Activated naive CD8-positive, alpha-beta T cell treated with anti-CD3 and anti-CD28 coated beads, Interleukin-2, amount 10 ng/mL, durations not matched to agents 7 days and 5 days (primary cell): Measurements from ENCODE around the gene ANKRD10. TPM values are rescaled to one million over a fixed set of nuclear protein-coding genes. Genes with fewer than 3 reads are reported as not detected.
A peak's percentile ranks its signal among the peaks of the same experiment; 100 is the strongest.

Source experiments
- ATAC-seq: fragments of 150-1000 bp; cut with Tn5 transposase; one replicate; pipeline ENCODE4 v1.10.0; 2021; ENCODE audit warnings: low read depth, moderate library complexity
- POLR2A ChIA-PET: fragments of 350-600 bp; sonication (Branson Sonifier 250); formaldehyde crosslinking; loops from one replicate; lab custom pipeline; 2021; ENCODE audit warnings: antibody characterized with exemption; lab: Charles Lee
- DNase-seq: peaks from one replicate; pipeline ENCODE4 v3.0.0; 2021
- H3K27ac Mint-ChIP-seq: one replicate; pipeline ENCODE4 v1.8.0; 2022; ENCODE audit warnings: mild to moderate bottlenecking, mixed read lengths
- H3K27me3 Mint-ChIP-seq: one replicate; pipeline ENCODE4 v1.8.0; 2022; ENCODE audit warnings: mild to moderate bottlenecking, moderate library complexity, mixed read lengths
- H3K36me3 Mint-ChIP-seq: one replicate; pipeline ENCODE4 v1.8.0; 2021; ENCODE audit warnings: mild to moderate bottlenecking, mixed read lengths
- H3K4me1 Mint-ChIP-seq: one replicate; pipeline ENCODE4 v1.8.0; 2021; ENCODE audit warnings: mixed read lengths
- H3K4me3 Mint-ChIP-seq: one replicate; pipeline ENCODE4 v1.8.0; 2022; ENCODE audit warnings: mild to moderate bottlenecking, moderate library complexity, mixed read lengths
- H3K9me3 Mint-ChIP-seq: one replicate; pipeline ENCODE4 v1.8.0; 2021; ENCODE audit warnings: mixed read lengths
- total RNA-seq, 2 experiments: library from RNA; stranded (reverse); gene quantifications; one replicate each; pipeline ENCODE4 v1.2.3, GENCODE V29; 2021

The ANKRD10 gene
- total RNA-seq, 2 experiments from 2014 or later, result 117 to 119 TPM

DNA sequence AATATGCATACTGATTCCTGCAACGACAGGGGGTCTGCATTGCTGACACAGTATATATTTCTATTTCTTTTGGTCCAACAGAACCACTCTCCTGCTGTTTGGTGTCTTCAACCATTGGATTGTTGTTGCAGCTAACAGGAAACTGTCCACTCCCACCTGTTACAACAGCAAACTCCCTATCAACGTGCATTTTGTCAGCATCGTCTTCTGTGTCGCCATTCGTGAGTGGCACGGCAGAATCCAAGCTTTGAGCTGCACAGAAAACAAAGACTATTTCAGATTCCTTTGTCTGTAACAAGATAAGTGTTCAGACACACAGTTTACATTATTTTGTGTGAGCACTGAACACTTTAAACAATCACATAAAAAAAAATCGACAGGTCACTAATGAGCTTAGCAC is 31.3 kb downstream of the ANKRD10 start:
- Mint-ChIP-seq H3K4me1 (peaks cover 13% of the 10 kb centered on the region), H3K9me3 (no peaks in the 10 kb centered on the region), H3K36me3 (no peaks in the 10 kb centered on the region), H3K27me3 (no peaks in the 10 kb centered on the region), H3K27ac (no peak overlapping the region), H3K4me3 (no peak overlapping the region)
- DNase-seq (no peak), ATAC-seq (no peak)
- POLR2A ChIA-PET, result no interaction called here

DNA sequence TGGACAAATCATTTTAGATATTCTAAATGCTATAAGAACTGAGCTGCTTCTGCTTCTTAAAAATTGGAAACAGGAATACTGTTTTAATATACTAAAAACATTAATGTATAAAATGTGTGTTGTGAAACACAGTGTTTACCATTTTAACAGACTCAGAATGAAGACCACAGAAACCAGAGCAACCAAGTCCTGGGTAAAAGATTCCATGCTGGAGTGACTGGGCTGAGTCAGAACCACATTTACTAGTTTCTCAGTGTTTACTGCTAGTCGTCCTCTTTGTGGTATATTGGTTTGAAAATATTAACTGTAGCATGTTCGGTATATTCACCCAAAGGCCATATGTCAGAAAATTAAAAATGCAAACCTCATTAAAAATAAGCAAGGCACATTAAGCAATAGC is 31.9 kb downstream of the ANKRD10 start:
- H3K4me3 Mint-ChIP-seq, result no peak overlapping the region
- peaks cover 13% of the 10 kb centered on the region for H3K4me1 Mint-ChIP-seq
- no peaks in the 10 kb centered on the region for H3K36me3 Mint-ChIP-seq
- ATAC-seq, result no peak
- no peak overlapping the region for H3K27ac Mint-ChIP-seq
- no peak for DNase-seq
- POLR2A ChIA-PET, result no interaction called here
- no peaks in the 10 kb centered on the region for H3K9me3 Mint-ChIP-seq
- no peaks in the 10 kb centered on the region for H3K27me3 Mint-ChIP-seq

DNA sequence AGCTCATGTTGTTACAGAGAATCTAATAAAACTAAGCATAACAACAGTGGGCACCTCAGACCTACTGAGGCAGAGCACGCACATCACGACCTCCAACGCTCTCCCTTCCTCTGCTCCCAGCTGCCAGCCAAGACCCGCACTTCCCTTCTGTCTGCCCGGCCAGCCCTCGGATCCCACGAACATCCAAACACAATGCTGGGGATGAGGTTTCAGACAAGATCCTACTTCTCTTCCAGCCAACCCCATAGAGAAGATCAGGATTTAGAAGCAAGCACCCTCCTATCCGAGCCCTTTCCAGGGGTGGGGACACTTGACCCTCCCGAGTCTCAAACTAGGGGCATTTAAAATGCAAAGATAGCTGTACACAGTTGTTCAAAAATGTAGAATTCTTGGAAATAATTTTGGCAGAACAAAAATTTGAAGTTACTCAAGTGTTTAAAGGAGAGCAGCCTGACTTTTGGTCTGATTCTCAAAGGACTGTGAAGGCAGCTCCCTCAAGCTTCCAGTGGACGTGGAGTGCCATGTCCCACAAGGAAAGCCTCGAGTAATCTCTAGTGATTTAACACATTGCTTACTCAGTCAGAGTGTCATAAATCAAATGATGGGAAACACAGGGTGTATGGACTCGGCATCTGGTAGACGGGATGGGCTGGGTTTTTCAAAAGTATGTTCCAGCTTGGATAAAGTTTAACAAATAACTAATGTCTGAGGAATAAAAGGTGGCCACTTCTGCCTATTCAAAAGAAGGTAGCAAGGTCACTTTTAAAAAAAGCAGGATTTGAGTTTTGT is 32.8 kb downstream of the ANKRD10 start:
- no peak for ATAC-seq
- Mint-ChIP-seq H3K36me3 (no peaks in the 10 kb centered on the region), H3K4me1 (peaks cover 13% of the 10 kb centered on the region), H3K27ac (no peak overlapping the region), H3K9me3 (no peaks in the 10 kb centered on the region), H3K4me3 (no peak overlapping the region), H3K27me3 (no peaks in the 10 kb centered on the region)
- no peak for DNase-seq
- POLR2A ChIA-PET, result no interaction called here

DNA sequence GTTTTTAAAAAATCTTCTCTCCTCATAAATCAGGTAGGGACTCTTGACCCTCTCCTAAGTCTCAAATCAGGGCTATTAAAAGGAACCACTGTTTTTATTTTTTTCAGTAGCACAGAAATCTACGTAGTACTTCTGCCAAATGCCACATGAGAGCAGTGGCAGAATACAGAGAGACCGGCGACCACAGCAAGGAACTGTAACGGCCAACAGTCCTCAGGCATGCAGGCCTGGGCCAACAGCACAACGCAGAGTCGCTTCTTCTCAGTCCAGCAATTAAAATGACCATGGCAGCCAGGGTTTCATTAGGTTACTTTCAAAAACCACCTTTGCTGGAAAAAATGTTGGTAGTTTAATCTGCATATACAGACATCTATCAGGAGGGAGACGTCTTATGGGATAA is 34.2 kb downstream of the ANKRD10 start:
- ATAC-seq, result no peak
- H3K9me3 Mint-ChIP-seq, result no peaks in the 10 kb centered on the region
- H3K36me3 Mint-ChIP-seq, result no peaks in the 10 kb centered on the region
- POLR2A ChIA-PET, result no interaction called here
- no peak overlapping the region for H3K27ac Mint-ChIP-seq
- no peak overlapping the region for H3K4me3 Mint-ChIP-seq
- no peaks in the 10 kb centered on the region for H3K27me3 Mint-ChIP-seq
- DNase-seq, result no peak
- peaks cover 11% of the 10 kb centered on the region for H3K4me1 Mint-ChIP-seq

DNA sequence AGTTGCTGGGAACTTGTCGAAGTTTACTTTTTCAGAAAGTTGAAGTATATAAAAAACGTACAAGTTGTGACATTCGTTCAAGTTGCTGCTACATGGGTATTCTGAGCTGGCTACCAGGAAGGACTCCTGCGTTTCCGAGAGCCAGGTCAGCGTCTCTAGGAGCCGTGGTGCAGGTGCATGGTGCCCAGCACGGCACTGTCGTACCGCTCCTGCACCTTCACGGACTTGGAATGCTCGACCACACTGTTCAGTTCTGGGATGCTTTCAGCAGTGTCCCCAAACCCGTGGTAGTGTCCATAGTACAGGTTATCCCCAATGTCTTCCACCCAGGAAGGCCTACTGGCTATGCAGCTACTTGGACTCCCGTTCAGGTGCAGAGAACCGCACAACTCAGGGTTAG is 35.4 kb downstream of the ANKRD10 start:
- H3K4me3 Mint-ChIP-seq, result no peak overlapping the region
- no peak for ATAC-seq
- DNase-seq, result no peak
- H3K9me3 Mint-ChIP-seq, result no peaks in the 10 kb centered on the region
- no peak overlapping the region for H3K27ac Mint-ChIP-seq
- H3K27me3 Mint-ChIP-seq, result peaks cover 5% of the 10 kb centered on the region
- POLR2A ChIA-PET, result no interaction called here
- H3K36me3 Mint-ChIP-seq, result no peaks in the 10 kb centered on the region
- H3K4me1 Mint-ChIP-seq, result peaks cover 11% of the 10 kb centered on the region

DNA sequence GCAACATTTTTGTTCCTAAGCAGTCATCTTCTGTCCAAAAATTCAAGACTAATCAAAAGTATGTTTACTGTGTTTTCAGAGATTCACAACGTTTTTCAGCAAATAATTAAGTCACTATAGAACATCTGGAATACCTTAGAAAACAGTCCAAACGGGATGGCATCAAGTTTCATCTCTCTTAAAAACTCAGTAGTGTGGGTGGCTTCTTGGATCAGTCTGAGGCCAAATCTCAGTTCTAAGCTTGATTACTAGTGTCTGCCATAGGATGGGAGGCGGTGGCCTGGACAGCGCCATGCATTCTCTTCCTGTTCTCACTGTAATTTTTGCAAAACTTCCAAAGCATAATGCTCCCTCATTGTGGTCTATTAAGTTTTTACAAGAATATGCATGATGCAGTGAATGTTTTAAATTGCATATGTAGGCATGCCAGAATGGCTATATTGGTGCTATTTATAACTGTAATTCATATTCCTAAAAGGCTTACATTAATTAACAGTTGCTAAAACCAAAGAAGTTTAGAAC is 37.1 kb downstream of the ANKRD10 start:
- POLR2A ChIA-PET, result no interaction called here
- DNase-seq (no peak), ATAC-seq (no peak)
- no peaks in the 10 kb centered on the region for H3K36me3 Mint-ChIP-seq
- peaks cover 9% of the 10 kb centered on the region for H3K4me1 Mint-ChIP-seq
- H3K9me3 Mint-ChIP-seq, result no peaks in the 10 kb centered on the region
- no peak overlapping the region for H3K27ac Mint-ChIP-seq
- H3K27me3 Mint-ChIP-seq, result peaks cover 9% of the 10 kb centered on the region
- no peak overlapping the region for H3K4me3 Mint-ChIP-seq

DNA sequence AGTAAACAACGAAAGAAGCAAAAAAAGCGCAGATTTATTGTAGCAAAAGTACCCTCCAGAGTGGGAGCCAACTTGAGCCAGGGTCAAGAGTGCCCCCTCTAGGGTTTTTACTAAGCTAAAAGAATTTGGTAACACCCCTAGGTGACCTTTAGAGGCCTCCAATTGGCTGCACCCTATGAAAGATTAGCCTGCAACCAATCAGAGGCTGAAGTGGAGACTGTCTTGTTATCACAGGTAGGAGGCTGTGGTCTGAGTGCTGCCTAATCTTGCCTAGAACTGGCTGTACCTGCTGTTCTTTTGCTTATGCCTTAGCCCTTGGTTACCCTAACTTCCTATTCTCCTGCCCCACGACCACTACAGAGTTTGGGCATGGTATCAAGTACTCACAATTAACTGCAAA is 38.3 kb downstream of the ANKRD10 start:
- H3K9me3 Mint-ChIP-seq, result no peaks in the 10 kb centered on the region
- peaks cover 6% of the 10 kb centered on the region for H3K4me1 Mint-ChIP-seq
- no peaks in the 10 kb centered on the region for H3K36me3 Mint-ChIP-seq
- ATAC-seq, result no peak
- peaks cover 9% of the 10 kb centered on the region for H3K27me3 Mint-ChIP-seq
- H3K4me3 Mint-ChIP-seq, result no peak overlapping the region
- POLR2A ChIA-PET, result no interaction called here
- H3K27ac Mint-ChIP-seq, result no peak overlapping the region
- DNase-seq, result no peak

DNA sequence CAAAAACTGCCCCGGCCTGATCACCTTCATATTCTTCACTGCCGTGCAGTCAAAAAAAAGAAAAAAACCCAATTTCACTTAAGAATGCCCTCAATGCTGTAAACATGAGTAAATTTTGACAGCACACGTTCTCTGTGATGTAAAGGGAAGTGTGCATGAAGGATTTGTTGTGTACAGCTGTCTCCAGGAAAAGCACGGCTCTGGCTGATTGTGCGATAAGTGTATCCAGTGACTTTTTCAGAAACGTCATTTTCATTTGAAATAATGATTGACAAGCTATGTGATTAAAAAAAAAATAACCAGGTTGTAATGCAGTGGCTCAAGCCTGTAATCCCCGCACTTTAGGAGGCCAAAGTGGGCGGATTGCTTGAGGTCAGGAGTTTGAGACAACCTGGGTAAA is 39.6 kb downstream of the ANKRD10 start:
- Mint-ChIP-seq H3K4me3 (peak overlapping the region; percentile 86), H3K36me3 (no peaks in the 10 kb centered on the region), H3K27ac (no peak overlapping the region), H3K27me3 (peaks cover 23% of the 10 kb centered on the region), H3K4me1 (peaks cover 6% of the 10 kb centered on the region), H3K9me3 (no peaks in the 10 kb centered on the region)
- POLR2A ChIA-PET, result interaction anchor here (0.5 to 1.5 kb wide), 3 partner anchors 52 to 160 kb away, joined by 3 read pairs; no protein-coding TSS in a partner anchor
- DNase-seq (no peak), ATAC-seq (no peak)

DNA sequence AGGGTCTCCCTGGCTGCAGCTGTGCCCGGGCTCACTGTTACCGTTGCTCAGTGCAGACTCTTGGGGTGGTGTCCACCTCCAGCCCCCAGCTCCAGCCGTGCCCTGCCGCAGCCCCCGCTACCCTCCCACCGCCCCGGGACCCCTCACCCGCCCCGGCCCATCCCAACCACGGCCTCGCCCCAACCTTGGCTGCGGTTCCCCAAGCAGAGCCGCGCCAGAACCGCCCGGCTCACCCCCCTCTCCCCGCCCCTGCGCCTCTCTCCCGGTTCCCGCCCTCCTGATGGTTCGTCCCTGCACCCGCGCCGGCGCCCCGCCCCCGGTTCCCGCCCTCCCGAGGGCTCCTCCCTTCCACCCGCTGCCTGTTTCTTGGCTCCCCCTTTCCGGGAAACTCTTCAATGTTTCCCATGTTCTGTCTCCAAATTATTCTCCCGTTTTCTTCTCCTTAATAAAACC is 40.3 kb downstream of the ANKRD10 start:
- peak; percentile 70 for ATAC-seq
- DNase-seq, result peak; percentile 47
- POLR2A ChIA-PET, result interaction anchor here (1.5 kb wide), 1 partner anchor 159 kb away, joined by 3 read pairs; no protein-coding TSS in a partner anchor
- Mint-ChIP-seq H3K9me3 (no peaks in the 10 kb centered on the region), H3K4me1 (peaks cover 10% of the 10 kb centered on the region), H3K4me3 (peak overlapping the region; percentile 86), H3K36me3 (no peaks in the 10 kb centered on the region), H3K27ac (peak overlapping the region; percentile 53), H3K27me3 (peaks cover 28% of the 10 kb centered on the region)

DNA sequence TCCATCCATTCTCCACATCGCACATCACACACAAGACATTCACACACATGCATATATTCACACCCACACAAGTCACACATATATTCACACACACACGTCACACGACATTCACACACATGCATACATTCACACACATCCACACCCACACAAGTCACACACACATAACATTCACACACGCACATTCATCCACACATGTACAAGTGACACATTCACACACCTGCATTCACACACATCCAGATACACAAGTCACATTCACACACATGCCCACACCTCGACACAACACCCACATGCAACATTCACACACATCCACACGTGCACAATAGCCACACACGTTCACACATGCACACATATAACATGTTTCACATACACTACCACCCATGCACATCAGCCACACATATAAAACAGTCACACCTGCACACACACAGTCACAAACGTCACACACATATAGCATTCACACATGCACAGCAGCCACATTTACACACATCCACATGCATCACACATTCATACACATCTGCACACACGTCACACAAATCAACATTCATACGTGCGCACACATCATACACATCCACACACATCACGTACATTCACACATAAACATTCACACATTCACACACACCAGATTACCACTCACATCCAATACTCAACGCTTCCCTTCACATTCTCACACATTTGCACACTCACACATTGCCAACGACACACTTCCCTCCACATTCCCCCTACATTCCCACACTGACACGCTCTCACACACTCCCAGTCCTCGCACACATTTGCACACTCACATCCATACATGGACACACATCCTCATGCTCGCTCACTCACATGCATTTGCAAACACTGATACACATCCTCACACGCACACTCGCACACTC is 41.0 kb downstream of the ANKRD10 start:
- ATAC-seq, result no peak
- POLR2A ChIA-PET, result interaction anchor here (0.6 kb wide), 1 partner anchor 18 kb away, joined by 4 read pairs; no protein-coding TSS in a partner anchor
- H3K4me1 Mint-ChIP-seq, result peaks cover 11% of the 10 kb centered on the region
- no peaks in the 10 kb centered on the region for H3K9me3 Mint-ChIP-seq
- no peak for DNase-seq
- no peak overlapping the region for H3K4me3 Mint-ChIP-seq
- no peak overlapping the region for H3K27ac Mint-ChIP-seq
- peaks cover 35% of the 10 kb centered on the region for H3K27me3 Mint-ChIP-seq
- H3K36me3 Mint-ChIP-seq, result no peaks in the 10 kb centered on the region

DNA sequence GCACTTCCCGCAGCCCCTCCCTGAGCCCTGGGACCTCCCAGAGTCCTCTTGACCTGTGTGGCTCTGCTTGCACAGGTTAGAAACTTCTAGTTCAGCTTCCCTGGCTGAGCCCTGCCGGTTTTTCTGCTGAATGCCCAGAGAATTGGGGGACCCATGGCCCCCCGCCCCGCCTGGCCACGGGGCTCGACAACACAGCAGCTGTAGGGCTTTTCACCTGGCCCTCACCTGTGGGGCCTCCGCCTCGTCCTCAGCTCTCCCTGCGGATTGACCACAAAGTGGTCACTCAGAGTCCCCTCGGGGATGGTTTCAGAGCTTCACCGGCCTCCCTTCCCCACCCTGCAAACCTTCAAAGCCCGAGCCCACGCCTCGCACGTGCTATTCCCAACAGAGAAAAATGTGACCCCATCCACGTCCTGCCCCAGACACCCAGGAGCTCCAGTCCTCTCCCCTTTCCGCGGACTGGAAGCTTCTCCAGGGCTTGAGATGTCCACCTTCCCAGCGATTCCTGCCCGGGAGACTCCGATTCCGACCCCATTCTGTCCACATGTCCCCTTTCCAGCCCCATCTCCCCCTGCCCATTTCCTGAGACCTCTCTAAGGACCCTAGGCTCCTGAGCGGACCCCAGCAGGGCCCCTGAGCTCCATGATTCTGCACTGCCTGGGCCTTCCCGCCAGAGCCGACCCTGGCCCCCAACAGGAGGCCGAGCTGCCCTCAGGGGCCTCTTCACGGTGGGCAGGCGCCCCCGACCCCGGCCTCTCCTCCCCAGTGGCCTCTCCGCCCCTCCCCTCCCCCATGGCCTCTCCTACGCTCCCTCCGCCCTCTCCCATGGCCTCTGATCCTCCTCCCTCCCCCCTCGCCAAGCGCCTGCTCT is 41.9 kb downstream of the ANKRD10 start:
- Mint-ChIP-seq H3K9me3 (no peaks in the 10 kb centered on the region), H3K4me3 (no peak overlapping the region), H3K27ac (no peak overlapping the region), H3K36me3 (no peaks in the 10 kb centered on the region), H3K4me1 (peaks cover 11% of the 10 kb centered on the region), H3K27me3 (peaks cover 39% of the 10 kb centered on the region)
- ATAC-seq, result no peak
- DNase-seq, result no peak
- POLR2A ChIA-PET, result interaction anchor here (0.6 kb wide), 2 partner anchors 19 to 498 kb away, joined by 3 to 4 read pairs; no protein-coding TSS in a partner anchor

DNA sequence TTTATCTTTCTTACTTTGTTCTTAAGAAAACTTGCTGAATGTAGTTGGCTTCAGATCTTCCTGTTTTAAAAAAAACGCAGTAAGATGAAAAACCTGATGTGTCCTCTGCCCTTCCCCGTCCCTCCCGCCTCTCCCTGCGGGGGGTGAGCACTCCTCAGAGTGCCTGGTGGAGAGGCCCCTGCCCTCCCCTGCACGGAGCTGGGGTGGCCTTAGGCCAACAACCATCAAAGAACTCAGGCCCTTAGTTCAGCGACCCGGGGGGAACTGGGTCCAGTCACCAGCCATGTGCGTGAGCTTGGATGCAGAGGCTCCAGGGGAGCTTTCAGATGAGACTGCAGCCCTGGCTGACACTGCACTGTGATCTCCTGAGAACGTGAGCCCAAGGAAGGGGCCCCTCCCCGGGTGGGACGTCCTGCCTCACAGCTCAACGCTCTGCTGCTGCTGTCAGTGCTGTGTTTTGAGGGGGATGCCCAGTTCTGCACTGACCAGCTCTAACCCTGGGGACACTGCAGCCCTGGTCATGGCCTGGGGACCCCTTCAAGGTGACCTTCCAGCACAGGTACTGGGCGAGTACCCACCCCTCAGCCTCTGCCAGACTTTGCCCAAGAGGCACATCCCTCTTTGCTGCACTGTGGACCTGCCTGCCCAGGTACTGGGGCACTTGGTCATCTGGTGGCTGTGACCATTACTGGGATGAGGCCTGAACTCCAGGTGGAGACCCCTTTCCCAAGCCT is 42.7 kb downstream of the ANKRD10 start:
- Mint-ChIP-seq H3K9me3 (no peaks in the 10 kb centered on the region), H3K4me3 (no peak overlapping the region), H3K4me1 (peaks cover 11% of the 10 kb centered on the region), H3K36me3 (no peaks in the 10 kb centered on the region), H3K27me3 (peaks cover 41% of the 10 kb centered on the region), H3K27ac (no peak overlapping the region)
- POLR2A ChIA-PET, result interaction anchor here (0.6 kb wide), 1 partner anchor 498 kb away, joined by 3 read pairs; no protein-coding TSS in a partner anchor
- DNase-seq (no peak), ATAC-seq (no peak)
